ENCODE measurements around the gene CAMTA1.

The CAMTA1 gene

DNA sequence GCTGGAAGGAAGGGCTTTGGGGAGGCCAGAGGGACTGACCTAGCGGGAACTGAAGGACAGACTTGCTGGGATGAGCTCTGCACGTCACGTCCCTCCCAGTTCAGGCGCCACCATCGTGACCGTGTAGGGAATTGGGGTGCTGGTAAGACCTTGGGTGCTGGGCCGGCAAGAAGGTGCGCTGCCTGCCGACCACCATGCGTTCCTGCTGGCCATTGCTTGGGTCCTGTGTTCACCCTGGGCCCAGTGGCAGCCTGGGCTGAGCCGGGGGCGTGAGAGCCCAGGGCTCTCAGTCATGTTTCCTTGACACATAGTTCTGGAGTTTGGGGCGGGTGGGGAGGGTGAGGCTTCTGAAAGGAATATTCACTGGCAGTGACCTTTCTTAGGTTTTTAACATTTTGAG, 176.0 kb downstream of the CAMTA1 start:
- Histone ChIP-seq H3K36me3 (ENCODE audit: control insufficient read depth, insufficient read depth, low read length) (no peaks in the 10 kb centered on the region), H3K4me1 (ENCODE audit: control insufficient read depth, insufficient read depth, low read length) (peaks cover 36% of the 10 kb centered on the region), H3K4me3 (ENCODE audit: low read depth, low read length) (peak overlapping the region; percentile 77), H3K9me3 (ENCODE audit: control insufficient read depth, insufficient read depth, low read depth, low read length) (no peaks in the 10 kb centered on the region), H3K27ac (ENCODE audit: low read depth, low read length) (no peak overlapping the region), H3K27me3 (ENCODE audit: control insufficient read depth, insufficient read depth, low read length) (no peaks in the 10 kb centered on the region), H3K9ac (ENCODE audit: low read length) (no peak overlapping the region)

DNA sequence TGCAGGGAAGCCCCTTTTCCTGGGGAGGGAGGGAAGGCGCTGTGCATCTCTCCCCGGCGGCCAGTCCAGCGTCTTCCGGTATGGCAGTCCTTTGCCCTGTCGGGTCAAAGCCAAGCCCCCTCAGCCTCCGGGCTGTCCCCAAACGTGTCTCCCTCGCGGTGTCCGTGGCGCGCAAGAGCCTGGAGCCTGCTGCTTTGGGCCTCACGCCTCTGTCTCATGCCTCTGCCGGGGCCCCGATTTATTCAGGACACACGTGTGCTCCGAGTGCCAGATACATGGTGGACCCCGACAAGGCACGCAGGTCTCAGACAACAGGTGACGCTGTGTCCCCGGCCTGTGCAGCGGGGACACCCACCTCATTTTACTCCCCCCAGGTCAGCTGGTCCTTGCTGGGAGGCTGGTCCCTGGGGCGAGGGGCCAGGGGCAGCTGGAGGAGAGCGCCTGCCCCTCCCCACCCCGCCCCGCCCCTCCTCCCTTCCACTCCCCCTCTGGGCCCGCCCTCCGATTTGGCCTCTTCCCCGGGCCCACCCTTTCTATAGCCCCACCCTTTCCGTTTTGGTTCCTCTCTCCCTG, 176.7 kb downstream of the CAMTA1 start:
- Histone ChIP-seq H3K4me3 (ENCODE audit: low read depth, low read length) (peak overlapping the region; percentile 77), H3K9ac (ENCODE audit: low read length) (peak overlapping the region; percentile 18), H3K27ac (ENCODE audit: low read depth, low read length) (no peak overlapping the region)

DNA sequence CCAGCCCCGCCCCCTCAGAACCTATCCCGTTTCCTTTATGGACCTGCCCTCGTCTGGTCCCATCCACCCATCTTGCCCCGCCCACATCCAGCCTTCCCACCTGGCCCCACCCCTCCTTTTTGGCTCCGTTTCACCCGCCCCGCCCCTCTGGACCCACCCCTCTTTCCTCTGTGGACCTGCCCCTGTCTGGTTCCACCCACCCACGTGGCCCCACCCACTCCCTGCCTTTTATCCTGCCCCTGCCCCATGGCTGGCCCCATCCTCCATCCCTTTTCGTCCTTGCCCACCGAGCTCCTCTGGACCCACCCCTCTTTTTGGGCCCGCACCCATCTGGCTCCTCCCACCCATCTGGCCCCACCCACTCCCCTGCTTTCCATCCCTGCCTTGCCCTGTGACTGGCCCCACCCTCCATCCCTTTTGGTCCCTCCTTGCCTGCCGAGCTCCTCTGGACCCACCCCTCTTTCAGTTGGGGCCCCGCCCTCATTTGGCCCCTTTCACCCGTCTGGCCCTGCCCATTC, 177.3 kb downstream of the CAMTA1 start:
- Histone ChIP-seq H3K36me3 (ENCODE audit: control insufficient read depth, insufficient read depth, low read length) (no peaks in the 10 kb centered on the region), H3K4me1 (ENCODE audit: control insufficient read depth, insufficient read depth, low read length) (peaks cover 30% of the 10 kb centered on the region), H3K27ac (ENCODE audit: low read depth, low read length) (no peak overlapping the region), H3K4me3 (ENCODE audit: low read depth, low read length) (no peak overlapping the region), H3K27me3 (ENCODE audit: control insufficient read depth, insufficient read depth, low read length) (no peaks in the 10 kb centered on the region), H3K9me3 (ENCODE audit: control insufficient read depth, insufficient read depth, low read depth, low read length) (no peaks in the 10 kb centered on the region), H3K9ac (ENCODE audit: low read length) (no peak overlapping the region)

More for the DNA sequence above, 176.7 kb downstream of the CAMTA1 start:
- Histone ChIP-seq H3K9me3 (ENCODE audit: control insufficient read depth, insufficient read depth, low read depth, low read length) (no peaks in the 10 kb centered on the region), H3K36me3 (ENCODE audit: control insufficient read depth, insufficient read depth, low read length) (no peaks in the 10 kb centered on the region), H3K27me3 (ENCODE audit: control insufficient read depth, insufficient read depth, low read length) (no peaks in the 10 kb centered on the region), H3K4me1 (ENCODE audit: control insufficient read depth, insufficient read depth, low read length) (peaks cover 30% of the 10 kb centered on the region)

DNA sequence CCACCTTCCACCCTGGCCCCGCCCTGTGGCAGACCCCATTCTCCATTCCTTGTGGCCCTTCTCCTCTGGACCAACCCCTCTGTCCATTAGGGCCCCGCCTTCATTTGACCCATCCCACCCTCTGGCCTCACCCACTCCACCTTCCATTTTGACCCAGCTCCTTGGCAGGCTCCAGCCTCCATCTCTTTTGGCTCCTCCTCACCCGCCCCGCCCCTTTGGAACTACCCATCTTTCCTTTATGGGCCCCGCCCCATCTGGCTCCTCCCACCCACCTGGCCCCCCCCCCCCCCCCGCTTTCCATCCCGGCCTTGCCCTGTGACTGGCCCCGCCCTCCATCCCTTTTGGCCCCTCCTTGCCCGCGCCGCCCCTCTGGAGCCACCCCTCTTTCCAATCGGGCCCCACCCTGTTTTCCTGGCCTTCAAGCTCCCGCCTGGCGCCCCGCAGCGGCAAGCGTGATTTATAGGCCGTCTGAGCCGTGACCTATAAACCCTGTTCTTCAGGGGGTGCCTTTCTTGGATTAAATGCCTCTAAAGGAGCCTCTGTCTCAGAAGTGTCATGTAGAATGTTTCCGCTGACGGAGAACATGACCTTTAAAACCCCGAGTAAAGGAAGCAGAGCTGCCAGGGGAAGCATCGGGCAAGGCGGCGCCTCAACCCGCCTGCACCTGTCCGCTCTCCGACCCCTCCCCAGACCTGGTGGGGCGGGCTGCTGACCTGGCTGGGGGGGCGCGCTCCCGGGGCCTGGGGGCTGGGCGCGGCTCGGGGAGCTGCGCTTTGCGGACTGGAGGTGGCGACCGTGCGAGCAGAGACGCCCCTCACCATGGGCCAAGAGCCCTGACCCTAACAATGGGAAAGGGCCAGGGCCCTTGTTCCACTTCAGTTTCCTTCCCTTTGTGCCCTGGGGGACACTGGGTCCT, 178.0 kb downstream of the CAMTA1 start:
- Histone ChIP-seq H3K4me1 (ENCODE audit: control insufficient read depth, insufficient read depth, low read length) (peaks cover 30% of the 10 kb centered on the region), H3K9ac (ENCODE audit: low read length) (no peak overlapping the region), H3K36me3 (ENCODE audit: control insufficient read depth, insufficient read depth, low read length) (no peaks in the 10 kb centered on the region), H3K4me3 (ENCODE audit: low read depth, low read length) (peak overlapping the region; percentile 73), H3K27ac (ENCODE audit: low read depth, low read length) (peak overlapping the region; percentile 49; the same call in 1 of the 2 replicates), H3K9me3 (ENCODE audit: control insufficient read depth, insufficient read depth, low read depth, low read length) (no peaks in the 10 kb centered on the region), H3K27me3 (ENCODE audit: control insufficient read depth, insufficient read depth, low read length) (no peaks in the 10 kb centered on the region)

DNA sequence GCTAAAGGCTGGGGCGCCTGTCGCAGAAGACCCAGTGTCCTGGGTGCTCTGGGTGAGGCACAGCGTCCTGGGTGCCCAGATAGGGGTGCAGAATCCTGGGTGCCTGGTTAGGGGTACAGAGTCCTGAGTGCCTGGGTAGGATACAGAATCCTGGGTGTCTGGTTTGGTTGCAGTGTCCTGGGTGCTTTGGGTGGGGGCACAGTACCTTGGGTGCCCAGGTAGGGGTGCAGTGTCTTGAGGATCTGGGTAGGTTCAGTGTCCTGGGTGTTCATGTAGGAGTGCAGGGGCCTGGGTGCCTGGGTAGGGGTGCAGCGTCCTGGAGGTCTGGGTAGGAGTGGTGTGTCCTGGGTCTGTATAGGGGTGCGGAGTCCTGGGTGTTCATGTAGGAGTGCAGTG, 178.7 kb downstream of the CAMTA1 start:
- Histone ChIP-seq H3K36me3 (ENCODE audit: control insufficient read depth, insufficient read depth, low read length) (no peaks in the 10 kb centered on the region), H3K9ac (ENCODE audit: low read length) (no peak overlapping the region), H3K9me3 (ENCODE audit: control insufficient read depth, insufficient read depth, low read depth, low read length) (no peaks in the 10 kb centered on the region), H3K27me3 (ENCODE audit: control insufficient read depth, insufficient read depth, low read length) (no peaks in the 10 kb centered on the region), H3K27ac (ENCODE audit: low read depth, low read length) (peak overlapping the region; percentile 49; the same call in 1 of the 2 replicates), H3K4me1 (ENCODE audit: control insufficient read depth, insufficient read depth, low read length) (peaks cover 30% of the 10 kb centered on the region), H3K4me3 (ENCODE audit: low read depth, low read length) (peak overlapping the region; percentile 73)

DNA sequence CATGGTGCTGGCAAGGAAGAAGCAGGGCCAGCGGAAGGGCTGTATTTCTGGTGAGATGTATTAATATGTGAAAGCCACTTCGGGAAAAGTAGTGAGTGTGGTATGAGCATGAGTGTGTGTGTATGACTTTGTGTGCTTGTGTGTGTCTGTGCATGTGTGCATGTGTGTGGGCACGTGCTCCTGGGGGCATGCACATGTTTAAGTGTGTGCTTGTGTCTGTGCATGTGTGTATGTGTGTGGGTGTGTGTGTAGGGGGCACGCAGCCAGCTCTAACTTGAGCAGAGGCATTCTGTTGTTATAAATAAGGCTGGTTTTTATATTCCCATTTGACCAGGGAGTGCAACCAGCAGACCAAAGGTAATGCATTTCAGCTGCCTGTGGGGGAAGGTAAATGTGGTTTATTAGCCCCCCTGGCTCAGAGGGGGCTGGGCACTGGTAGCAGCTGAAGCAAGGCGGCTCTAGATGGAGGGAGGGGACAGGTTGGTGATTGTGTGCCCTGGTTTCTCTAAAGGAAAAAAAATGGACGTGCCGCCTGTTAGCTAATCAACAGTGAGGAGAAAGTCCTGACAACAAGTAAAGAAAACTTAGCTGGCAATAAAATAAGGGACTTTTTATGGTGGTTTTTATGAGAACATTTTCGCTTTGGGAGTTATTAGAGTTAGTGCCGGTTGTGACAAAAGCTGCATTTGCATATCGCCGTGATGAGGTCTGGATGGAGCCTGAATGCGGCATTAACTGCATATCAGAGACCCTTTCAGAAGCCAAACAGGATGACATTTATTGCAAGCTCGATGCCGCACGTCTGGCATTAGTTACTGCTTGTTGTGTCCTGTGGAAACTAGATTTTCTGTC, 180.1 kb downstream of the CAMTA1 start:
- Histone ChIP-seq H3K9me3 (ENCODE audit: control insufficient read depth, insufficient read depth, low read depth, low read length) (no peaks in the 10 kb centered on the region), H3K4me1 (ENCODE audit: control insufficient read depth, insufficient read depth, low read length) (peaks cover 30% of the 10 kb centered on the region), H3K4me3 (ENCODE audit: low read depth, low read length) (no peak overlapping the region), H3K9ac (ENCODE audit: low read length) (no peak overlapping the region), H3K27me3 (ENCODE audit: control insufficient read depth, insufficient read depth, low read length) (no peaks in the 10 kb centered on the region), H3K27ac (ENCODE audit: low read depth, low read length) (no peak overlapping the region), H3K36me3 (ENCODE audit: control insufficient read depth, insufficient read depth, low read length) (no peaks in the 10 kb centered on the region)

DNA sequence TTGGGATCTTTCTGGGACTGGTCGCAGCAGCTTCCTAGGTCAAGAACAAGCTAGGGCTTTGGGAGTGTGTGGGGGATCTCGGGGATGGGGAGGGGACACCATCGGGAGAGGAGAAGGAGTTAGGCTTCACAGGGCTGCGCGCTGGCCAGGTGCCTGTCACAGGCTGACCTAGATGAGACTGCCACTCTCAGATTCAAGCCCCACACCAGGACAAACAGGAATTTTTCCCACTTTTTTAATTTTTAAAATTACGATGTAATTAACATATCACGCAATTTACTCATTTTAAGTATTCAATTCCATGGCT, 180.6 kb downstream of the CAMTA1 start:
- no peaks in the 10 kb centered on the region for H3K27me3 ChIP-seq (ENCODE audit: control insufficient read depth, insufficient read depth, low read length)
- H3K4me3 ChIP-seq (ENCODE audit: low read depth, low read length) = no peak overlapping the region
- peaks cover 24% of the 10 kb centered on the region for H3K4me1 ChIP-seq (ENCODE audit: control insufficient read depth, insufficient read depth, low read length)
- H3K27ac ChIP-seq (ENCODE audit: low read depth, low read length) = no peak overlapping the region
- no peaks in the 10 kb centered on the region for H3K36me3 ChIP-seq (ENCODE audit: control insufficient read depth, insufficient read depth, low read length)
- H3K9me3 ChIP-seq (ENCODE audit: control insufficient read depth, insufficient read depth, low read depth, low read length) = no peaks in the 10 kb centered on the region
- H3K9ac ChIP-seq (ENCODE audit: low read length) = no peak overlapping the region

DNA sequence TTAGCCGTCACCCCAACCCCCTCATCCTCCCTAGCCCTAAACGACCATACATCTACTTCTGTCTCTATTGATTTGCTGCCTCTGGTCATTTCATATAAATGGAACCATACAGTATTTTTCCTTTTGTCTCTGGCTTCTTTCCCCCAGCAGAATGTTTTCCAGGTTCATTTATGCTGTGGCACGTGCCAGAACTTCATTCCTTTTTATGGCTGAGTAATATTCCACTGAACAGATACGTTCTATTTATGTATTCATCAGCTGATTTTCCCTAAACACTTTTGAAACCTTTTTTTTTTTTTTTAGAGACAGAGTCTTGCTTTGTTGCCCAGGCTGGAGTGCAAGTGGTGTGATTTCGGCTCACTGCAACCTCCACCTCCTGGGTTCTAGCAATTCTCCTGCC, 181.1 kb downstream of the CAMTA1 start:
- H3K4me1 ChIP-seq (ENCODE audit: control insufficient read depth, insufficient read depth, low read length) = peaks cover 20% of the 10 kb centered on the region
- no peak overlapping the region for H3K4me3 ChIP-seq (ENCODE audit: low read depth, low read length)
- H3K36me3 ChIP-seq (ENCODE audit: control insufficient read depth, insufficient read depth, low read length) = no peaks in the 10 kb centered on the region
- H3K9ac ChIP-seq (ENCODE audit: low read length) = no peak overlapping the region
- no peaks in the 10 kb centered on the region for H3K9me3 ChIP-seq (ENCODE audit: control insufficient read depth, insufficient read depth, low read depth, low read length)
- H3K27ac ChIP-seq (ENCODE audit: low read depth, low read length) = no peak overlapping the region
- no peaks in the 10 kb centered on the region for H3K27me3 ChIP-seq (ENCODE audit: control insufficient read depth, insufficient read depth, low read length)

DNA sequence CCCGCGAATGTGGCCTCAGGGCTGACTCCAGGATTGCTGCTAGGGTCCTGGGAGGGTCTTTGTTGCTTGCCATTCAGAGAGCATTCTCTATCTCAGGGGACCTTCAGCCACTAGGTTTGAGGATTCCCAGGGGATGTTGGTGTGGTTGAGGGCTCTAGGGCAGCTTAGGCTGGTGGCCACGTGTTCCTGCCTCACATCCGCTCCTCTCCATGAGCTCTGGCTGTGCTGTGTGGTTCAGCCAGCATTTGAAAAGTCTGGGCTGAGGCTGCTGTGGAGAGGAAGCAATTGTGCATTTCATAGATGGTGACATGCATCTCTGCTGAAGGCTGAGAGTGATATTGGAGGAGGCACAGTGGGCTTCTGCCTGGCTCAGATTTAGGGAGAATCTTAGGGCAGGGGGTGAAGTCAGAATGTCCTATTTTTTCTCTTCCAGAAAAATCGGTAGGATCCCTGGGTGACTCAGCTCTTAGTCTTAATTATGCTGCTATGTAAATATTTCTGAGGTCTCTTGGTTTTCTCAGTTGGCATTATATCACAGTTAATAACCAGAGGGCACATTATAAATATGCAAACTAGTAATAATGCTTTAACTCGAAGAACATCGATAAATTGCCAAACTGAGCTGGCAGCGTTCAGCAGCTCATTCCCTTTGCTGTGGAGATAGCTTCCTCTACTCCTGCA, 182.3 kb downstream of the CAMTA1 start:
- Histone ChIP-seq H3K9me3 (ENCODE audit: control insufficient read depth, insufficient read depth, low read depth, low read length) (no peaks in the 10 kb centered on the region), H3K27ac (ENCODE audit: low read depth, low read length) (no peak overlapping the region), H3K9ac (ENCODE audit: low read length) (no peak overlapping the region), H3K4me1 (ENCODE audit: control insufficient read depth, insufficient read depth, low read length) (peaks cover 19% of the 10 kb centered on the region), H3K27me3 (ENCODE audit: control insufficient read depth, insufficient read depth, low read length) (no peaks in the 10 kb centered on the region), H3K36me3 (ENCODE audit: control insufficient read depth, insufficient read depth, low read length) (no peaks in the 10 kb centered on the region), H3K4me3 (ENCODE audit: low read depth, low read length) (no peak overlapping the region)

DNA sequence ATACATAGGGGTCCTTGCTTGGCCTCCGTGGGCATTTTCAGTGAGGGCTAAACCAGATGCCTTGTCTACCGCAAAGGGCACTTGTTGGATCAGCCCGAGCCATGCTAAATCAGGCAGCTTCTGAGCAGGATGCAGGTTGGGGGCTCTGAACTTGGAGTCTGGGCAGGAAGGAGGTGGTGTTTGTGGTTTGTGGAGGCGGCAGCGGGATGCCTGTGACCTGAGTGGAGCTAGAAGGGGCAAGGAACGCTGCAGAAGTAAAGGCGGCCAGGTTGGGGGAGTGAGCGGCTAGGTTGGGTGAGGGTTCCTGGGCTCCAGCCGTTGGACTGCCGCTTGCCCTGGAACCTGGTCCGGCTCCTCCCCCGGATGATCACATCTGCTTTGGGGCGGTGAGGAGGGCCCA, 183.9 kb downstream of the CAMTA1 start:
- H3K27me3 ChIP-seq (ENCODE audit: control insufficient read depth, insufficient read depth, low read length) = no peaks in the 10 kb centered on the region
- peaks cover 14% of the 10 kb centered on the region for H3K4me1 ChIP-seq (ENCODE audit: control insufficient read depth, insufficient read depth, low read length)
- H3K9ac ChIP-seq (ENCODE audit: low read length) = no peak overlapping the region
- H3K27ac ChIP-seq (ENCODE audit: low read depth, low read length) = no peak overlapping the region
- H3K9me3 ChIP-seq (ENCODE audit: control insufficient read depth, insufficient read depth, low read depth, low read length) = no peaks in the 10 kb centered on the region
- H3K36me3 ChIP-seq (ENCODE audit: control insufficient read depth, insufficient read depth, low read length) = no peaks in the 10 kb centered on the region
- no peak overlapping the region for H3K4me3 ChIP-seq (ENCODE audit: low read depth, low read length)
